Activated T-cell treated with anti-CD3 and anti-CD28 coated beads, Interleukin-2, amount 50 U/mL, for 24 hours (primary cell): Measurements from ENCODE around the gene EVI5L.

Source experiments
- DNase-seq: peaks from one replicate; pipeline ENCODE4 v3.0.0-alpha.2; 2020
- H3K27ac Mint-ChIP-seq: 2 replicates; pipeline ENCODE4 v1.8.0; 2020; ENCODE audit warnings: mild to moderate bottlenecking, mixed read lengths
- H3K27me3 Mint-ChIP-seq: 2 replicates; pipeline ENCODE4 v1.8.0; 2020; ENCODE audit warnings: mixed read lengths
- H3K36me3 Mint-ChIP-seq: 2 replicates; pipeline ENCODE4 v1.8.0; 2020; ENCODE audit warnings: low read depth, mixed read lengths
- H3K4me1 Mint-ChIP-seq: 2 replicates; pipeline ENCODE4 v1.8.0; 2020; ENCODE audit warnings: low read depth, mixed read lengths
- H3K4me3 Mint-ChIP-seq: 2 replicates; pipeline ENCODE4 v1.8.0; 2020; ENCODE audit warnings: mild to moderate bottlenecking, moderate library complexity, mixed read lengths
- H3K9me3 Mint-ChIP-seq: 2 replicates; pipeline ENCODE4 v1.8.0; 2020; ENCODE audit warnings: mixed read lengths

The EVI5L gene

GRCh38 chr19:7897292-7897691 is 67.3 kb downstream of the EVI5L start:
- Mint-ChIP-seq H3K9me3 (no peaks in the 10 kb centered on the region), H3K4me3 (no peak overlapping the region), H3K27me3 (peaks cover 23% of the 10 kb centered on the region), H3K27ac (no peak overlapping the region), H3K4me1 (peaks cover 1% of the 10 kb centered on the region), H3K36me3 (no peaks in the 10 kb centered on the region)
- DNase-seq, result no peak

DNA sequence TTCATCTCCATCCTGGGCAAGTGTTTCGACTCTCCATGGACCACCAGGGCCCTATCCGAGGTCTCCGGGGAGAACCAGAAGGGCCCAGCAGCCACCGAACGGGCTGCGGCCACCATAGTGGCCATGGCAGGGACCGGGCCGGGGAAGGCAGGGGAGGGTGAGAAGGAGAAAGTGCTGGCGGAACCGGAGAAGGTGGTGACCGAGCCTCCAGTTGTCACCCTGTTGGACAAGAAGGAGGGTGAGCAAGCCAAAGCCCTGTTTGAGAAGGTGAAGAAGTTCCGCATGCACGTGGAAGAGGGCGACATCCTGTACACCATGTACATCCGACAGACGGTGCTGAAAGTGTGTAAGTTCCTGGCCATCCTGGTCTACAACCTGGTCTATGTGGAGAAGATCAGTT is 68.9 kb downstream of the EVI5L start:
- peaks cover 13% of the 10 kb centered on the region for H3K4me1 Mint-ChIP-seq
- H3K4me3 Mint-ChIP-seq, result no peak overlapping the region
- no peaks in the 10 kb centered on the region for H3K36me3 Mint-ChIP-seq
- peaks cover 17% of the 10 kb centered on the region for H3K27me3 Mint-ChIP-seq
- no peak for DNase-seq
- H3K27ac Mint-ChIP-seq, result no peak overlapping the region
- H3K9me3 Mint-ChIP-seq, result no peaks in the 10 kb centered on the region

DNA sequence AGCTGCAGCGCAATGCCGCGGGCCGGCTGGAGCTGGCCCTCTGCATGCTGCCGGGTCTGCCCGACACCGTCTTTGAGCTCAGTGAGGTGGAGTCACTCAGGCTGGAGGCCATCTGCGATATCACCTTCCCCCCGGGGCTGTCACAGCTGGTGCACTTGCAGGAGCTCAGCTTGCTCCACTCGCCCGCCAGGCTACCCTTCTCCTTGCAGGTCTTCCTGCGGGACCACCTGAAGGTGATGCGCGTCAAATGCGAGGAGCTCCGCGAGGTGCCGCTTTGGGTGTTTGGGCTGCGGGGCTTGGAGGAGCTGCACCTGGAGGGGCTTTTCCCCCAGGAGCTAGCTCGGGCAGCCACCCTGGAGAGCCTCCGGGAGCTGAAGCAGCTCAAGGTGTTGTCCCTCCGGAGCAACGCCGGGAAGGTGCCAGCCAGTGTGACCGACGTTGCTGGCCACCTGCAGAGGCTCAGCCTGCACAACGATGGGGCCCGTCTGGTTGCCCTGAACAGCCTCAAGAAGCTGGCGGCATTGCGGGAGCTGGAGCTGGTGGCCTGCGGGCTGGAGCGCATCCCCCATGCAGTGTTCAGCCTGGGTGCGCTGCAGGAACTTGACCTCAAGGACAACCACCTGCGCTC is 69.8 kb downstream of the EVI5L start:
- H3K4me1 Mint-ChIP-seq, result peaks cover 19% of the 10 kb centered on the region
- H3K4me3 Mint-ChIP-seq, result no peak overlapping the region
- H3K27me3 Mint-ChIP-seq, result peaks cover 9% of the 10 kb centered on the region
- peaks cover 7% of the 10 kb centered on the region for H3K36me3 Mint-ChIP-seq
- no peaks in the 10 kb centered on the region for H3K9me3 Mint-ChIP-seq
- H3K27ac Mint-ChIP-seq, result no peak overlapping the region
- no peak for DNase-seq

GRCh38 chr19:7900401-7900870 is 70.4 kb downstream of the EVI5L start:
- Mint-ChIP-seq H3K27me3 (peaks cover 5% of the 10 kb centered on the region), H3K4me3 (no peak overlapping the region), H3K9me3 (no peaks in the 10 kb centered on the region), H3K27ac (no peak overlapping the region), H3K36me3 (peaks cover 11% of the 10 kb centered on the region), H3K4me1 (peaks cover 24% of the 10 kb centered on the region)
- DNase-seq, result no peak

DNA sequence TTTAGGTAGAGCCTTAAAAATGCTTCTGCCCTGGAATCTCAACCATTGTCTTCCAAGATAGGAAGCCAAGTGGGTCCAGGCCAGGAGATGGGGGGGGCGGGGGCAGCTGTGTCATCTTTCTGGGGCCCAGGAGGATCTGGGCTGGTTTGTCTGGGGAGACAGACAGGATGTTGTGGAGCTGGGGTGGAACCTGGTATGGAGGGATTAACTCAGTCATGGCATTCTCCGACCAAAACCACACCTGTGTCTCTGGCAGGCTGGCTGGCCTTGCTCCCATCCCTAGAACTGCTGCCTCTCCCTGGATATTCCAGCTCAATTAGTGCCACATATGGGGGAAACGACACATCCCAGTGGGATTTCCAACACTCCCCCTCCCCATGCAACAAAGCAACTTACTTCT is 70.9 kb downstream of the EVI5L start:
- H3K27me3 Mint-ChIP-seq, result peaks cover 3% of the 10 kb centered on the region
- H3K9me3 Mint-ChIP-seq, result no peaks in the 10 kb centered on the region
- no peak overlapping the region for H3K4me3 Mint-ChIP-seq
- no peak overlapping the region for H3K27ac Mint-ChIP-seq
- DNase-seq, result no peak
- H3K36me3 Mint-ChIP-seq, result peaks cover 16% of the 10 kb centered on the region
- peaks cover 28% of the 10 kb centered on the region for H3K4me1 Mint-ChIP-seq

- Mint-ChIP-seq H3K36me3 (peaks cover 20% of the 10 kb centered on the region), H3K27ac (no peak overlapping the region), H3K4me1 (peaks cover 31% of the 10 kb centered on the region), H3K4me3 (no peak overlapping the region), H3K27me3 (peaks cover 3% of the 10 kb centered on the region), H3K9me3 (no peaks in the 10 kb centered on the region)
- DNase-seq, result no peak
Observed at GRCh38 chr19:7901337-7901736, 71.3 kb downstream of the EVI5L start.

DNA sequence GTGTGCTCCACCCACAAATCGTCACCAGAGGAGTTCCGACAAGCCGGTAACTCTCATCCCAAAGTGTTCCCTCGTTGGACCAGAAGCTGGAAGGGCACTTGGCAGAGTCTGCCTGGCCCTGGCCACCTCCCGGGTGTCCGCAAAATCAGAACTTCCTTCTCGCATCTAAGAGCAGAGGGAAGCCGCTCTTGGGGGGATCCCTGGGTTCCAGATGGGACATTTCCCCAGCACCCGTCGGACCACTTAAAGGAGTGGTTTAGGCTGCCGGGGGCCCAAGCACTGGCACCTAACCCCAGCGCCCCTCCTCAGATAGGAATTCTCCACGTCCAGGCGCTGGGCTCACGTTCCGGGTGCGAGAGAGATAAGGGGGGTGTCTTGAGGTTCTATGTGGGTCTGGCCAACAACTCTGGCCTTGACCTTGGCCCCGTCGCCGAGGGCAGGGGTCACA is 72.8 kb downstream of the EVI5L start:
- no peaks in the 10 kb centered on the region for H3K9me3 Mint-ChIP-seq
- H3K4me3 Mint-ChIP-seq, result peak overlapping the region; percentile 86
- peaks cover 30% of the 10 kb centered on the region for H3K36me3 Mint-ChIP-seq
- no peaks in the 10 kb centered on the region for H3K27me3 Mint-ChIP-seq
- H3K4me1 Mint-ChIP-seq, result peaks cover 35% of the 10 kb centered on the region
- DNase-seq, result no peak
- H3K27ac Mint-ChIP-seq, result peak overlapping the region; percentile 97

DNA sequence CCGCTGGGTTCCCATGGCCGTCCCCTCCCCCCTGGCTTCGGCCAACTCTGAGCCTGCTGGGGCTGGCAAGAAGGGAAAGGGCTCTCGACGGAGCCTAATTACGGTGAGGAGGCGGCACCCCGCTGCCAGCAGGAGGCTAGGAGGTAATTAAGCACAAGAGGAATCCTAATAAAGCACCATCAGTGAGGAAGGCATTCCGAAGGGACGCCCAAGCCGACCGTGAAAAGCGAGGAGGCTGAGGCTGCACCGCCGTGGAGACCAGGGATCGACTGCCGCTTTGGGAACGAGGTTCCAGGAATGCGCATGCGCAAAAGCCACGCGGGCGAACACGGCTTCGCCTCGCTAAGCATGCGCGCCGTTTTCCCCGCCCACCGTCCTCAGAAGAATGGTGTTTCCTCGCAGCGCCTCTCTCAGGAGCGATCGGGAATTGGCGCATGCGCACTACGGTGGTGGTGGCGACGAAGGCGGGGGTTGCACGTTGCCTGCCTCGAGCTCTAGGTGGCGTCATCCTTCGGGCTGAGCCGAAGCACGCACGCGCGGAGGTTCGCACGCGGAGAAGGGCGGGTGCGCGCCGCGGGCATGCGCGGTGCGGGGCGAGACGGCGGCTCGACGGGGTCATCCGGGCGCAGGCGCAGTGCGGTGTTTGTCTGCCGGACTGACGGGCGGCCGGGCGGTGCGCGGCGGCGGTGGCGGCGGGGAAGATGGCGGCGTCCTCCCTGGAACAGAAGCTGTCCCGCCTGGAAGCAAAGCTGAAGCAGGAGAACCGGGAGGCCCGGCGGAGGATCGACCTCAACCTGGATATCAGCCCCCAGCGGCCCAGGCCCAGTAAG is 73.4 kb downstream of the EVI5L start, which contains the start of gene MAP2K7:
TSS of gene MAP2K7 (plus strand) at position 634 of the 830 bp plus-strand sequence. CDS start at position 702, 68 bp downstream.
- Mint-ChIP-seq H3K4me3 (peak within 1 kb of the TSS; percentile 88), H3K36me3 (peaks cover 30% of the 10 kb centered on the region), H3K4me1 (peaks cover 35% of the 10 kb centered on the region), H3K9me3 (no peaks in the 10 kb centered on the region), H3K27me3 (no peaks in the 10 kb centered on the region), H3K27ac (peak within 1 kb of the TSS; percentile 97)
- DNase-seq, result peak; percentile 100

DNA sequence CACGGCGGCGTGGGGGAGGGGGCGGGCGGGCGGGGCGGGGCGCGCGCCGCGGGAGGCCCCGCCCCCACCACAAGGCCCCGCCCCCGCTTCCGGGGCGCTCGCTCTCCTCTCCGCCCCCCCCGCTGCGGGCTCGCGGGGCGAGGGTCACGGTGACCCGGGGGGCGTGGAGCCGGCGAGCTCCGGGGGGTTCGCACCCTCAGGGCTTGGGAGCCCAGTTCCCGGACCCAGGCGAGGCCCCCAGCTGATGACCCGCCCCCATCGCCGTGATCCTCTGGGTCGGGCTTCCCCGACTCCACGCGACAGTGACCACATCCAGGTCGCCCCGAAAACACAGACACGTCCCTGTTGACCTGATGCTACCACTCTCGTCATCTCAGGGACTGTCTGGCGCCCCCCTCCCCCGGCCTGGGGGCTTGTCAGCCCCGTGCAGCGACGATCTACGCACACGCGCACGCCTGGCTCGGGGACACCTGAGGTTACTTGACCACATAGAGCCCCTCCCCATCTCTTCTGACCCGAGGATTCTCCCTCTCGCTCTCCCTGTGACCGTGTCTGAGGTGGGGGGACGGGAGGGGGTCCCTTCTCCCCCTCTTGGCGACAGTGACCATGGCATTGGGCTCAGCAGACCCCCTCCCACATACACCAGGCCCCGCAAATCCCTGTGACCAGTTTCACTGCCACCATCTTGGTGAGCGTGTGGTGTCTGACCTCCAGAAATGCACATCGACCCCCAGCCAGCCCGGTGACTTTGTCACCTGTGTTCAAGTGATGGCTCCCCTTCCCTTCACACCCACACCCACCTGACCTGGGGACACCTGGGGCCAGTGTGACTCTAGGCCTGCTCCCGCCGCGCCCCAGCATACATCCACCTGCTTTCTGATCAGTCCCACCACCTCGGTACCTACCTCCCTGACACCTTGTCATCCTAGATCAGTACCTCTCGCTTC is 74.3 kb downstream of the EVI5L start:
- Mint-ChIP-seq H3K9me3 (no peaks in the 10 kb centered on the region), H3K27me3 (no peaks in the 10 kb centered on the region), H3K36me3 (peaks cover 30% of the 10 kb centered on the region), H3K27ac (peak overlapping the region; percentile 92), H3K4me3 (peak overlapping the region; percentile 88), H3K4me1 (peaks cover 35% of the 10 kb centered on the region)
- no peak for DNase-seq

DNA sequence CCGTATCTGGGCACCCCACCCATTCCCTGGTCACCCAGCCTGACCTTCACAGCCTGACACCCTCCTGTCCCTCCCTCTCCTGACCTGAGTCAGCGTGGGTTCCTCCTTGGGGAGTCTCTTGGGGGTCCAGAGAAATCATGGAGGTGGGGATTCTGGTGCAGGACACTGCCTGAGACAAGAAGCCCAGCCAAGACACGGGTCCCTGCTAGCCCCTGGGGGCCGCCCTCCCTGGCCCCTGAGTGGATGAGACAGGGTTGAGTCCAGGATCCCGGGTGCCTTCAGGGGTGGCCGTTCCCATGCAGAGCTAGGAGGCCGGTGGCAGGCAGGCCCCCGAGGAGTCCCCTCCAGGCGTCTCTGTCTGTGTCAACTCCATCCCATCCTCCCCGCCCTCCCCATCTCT is 75.2 kb downstream of the EVI5L start:
- peak overlapping the region; percentile 88 for H3K4me3 Mint-ChIP-seq
- H3K27me3 Mint-ChIP-seq, result no peaks in the 10 kb centered on the region
- no peaks in the 10 kb centered on the region for H3K9me3 Mint-ChIP-seq
- H3K36me3 Mint-ChIP-seq, result peaks cover 32% of the 10 kb centered on the region
- H3K27ac Mint-ChIP-seq, result peak overlapping the region; percentile 92
- H3K4me1 Mint-ChIP-seq, result peaks cover 35% of the 10 kb centered on the region
- DNase-seq, result no peak

DNA sequence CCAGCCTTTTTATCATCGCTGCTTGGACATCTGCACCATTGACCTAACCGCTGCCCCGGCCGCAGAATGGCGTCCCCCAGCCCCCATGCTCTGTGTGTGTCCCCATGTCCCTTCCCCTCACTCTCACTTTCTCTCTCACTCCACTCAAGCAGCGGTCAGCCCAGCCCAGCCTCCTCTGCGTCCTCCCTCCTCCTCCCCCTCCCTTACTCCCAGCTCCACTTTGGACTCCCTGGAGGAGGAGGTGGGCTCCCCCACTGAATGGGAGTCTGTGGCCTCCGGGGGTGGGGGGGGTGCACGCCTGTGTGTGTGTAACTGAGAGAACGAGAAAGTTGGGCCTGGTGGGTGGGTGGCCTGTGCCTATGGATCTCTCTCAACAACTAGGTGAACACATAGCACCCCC is 75.8 kb downstream of the EVI5L start:
- Mint-ChIP-seq H3K4me1 (peaks cover 35% of the 10 kb centered on the region), H3K4me3 (peak overlapping the region; percentile 88), H3K27me3 (no peaks in the 10 kb centered on the region), H3K27ac (peak overlapping the region; percentile 32), H3K36me3 (peaks cover 38% of the 10 kb centered on the region), H3K9me3 (no peaks in the 10 kb centered on the region)
- DNase-seq, result no peak

DNA sequence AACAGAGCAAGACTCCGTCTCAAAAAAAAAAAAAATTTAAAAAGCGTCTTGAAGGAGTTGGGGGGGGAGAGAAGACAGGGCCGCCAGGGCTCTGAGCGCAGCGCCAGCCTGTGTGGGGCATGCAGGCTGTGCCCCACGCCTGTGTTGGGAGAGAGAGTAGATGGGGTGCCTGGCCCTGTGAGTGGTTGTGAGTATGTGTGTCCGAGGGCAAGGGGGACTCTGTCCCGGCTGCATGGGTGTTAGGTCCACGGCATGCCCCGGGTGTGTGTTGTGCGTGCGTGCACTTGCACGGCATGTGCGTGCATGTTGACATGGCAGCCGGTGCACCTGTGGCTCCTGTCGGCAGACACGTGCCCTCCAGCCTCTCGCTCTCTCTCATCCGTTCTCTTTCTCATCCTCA is 77.1 kb downstream of the EVI5L start:
- Mint-ChIP-seq H3K4me3 (no peak overlapping the region), H3K9me3 (no peaks in the 10 kb centered on the region), H3K27ac (no peak overlapping the region), H3K4me1 (peaks cover 34% of the 10 kb centered on the region), H3K36me3 (peaks cover 49% of the 10 kb centered on the region), H3K27me3 (no peaks in the 10 kb centered on the region)
- no peak for DNase-seq

DNA sequence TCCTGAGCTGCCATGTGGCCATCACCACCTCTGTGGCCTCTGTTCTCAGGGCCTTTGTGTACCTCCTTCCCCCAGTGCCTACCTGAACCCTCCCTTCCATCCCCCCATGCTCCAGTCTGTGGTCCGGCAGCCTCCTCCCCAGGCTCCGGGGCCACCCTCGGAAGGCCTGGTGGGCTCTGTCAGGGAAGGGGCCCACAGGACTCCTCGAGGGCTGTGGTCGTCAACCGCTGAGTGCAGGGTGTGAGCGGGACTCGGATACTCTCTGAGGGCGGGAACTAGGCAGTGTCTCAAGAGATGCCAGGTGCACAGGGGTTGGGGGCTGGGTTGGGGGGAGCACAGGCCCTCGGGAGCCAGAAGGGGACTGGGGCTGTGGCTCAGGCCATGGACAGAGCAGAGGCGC is 77.5 kb downstream of the EVI5L start:
- peaks cover 50% of the 10 kb centered on the region for H3K36me3 Mint-ChIP-seq
- no peaks in the 10 kb centered on the region for H3K9me3 Mint-ChIP-seq
- H3K27ac Mint-ChIP-seq, result no peak overlapping the region
- H3K4me3 Mint-ChIP-seq, result no peak overlapping the region
- no peak for DNase-seq
- peaks cover 32% of the 10 kb centered on the region for H3K4me1 Mint-ChIP-seq
- no peaks in the 10 kb centered on the region for H3K27me3 Mint-ChIP-seq

DNA sequence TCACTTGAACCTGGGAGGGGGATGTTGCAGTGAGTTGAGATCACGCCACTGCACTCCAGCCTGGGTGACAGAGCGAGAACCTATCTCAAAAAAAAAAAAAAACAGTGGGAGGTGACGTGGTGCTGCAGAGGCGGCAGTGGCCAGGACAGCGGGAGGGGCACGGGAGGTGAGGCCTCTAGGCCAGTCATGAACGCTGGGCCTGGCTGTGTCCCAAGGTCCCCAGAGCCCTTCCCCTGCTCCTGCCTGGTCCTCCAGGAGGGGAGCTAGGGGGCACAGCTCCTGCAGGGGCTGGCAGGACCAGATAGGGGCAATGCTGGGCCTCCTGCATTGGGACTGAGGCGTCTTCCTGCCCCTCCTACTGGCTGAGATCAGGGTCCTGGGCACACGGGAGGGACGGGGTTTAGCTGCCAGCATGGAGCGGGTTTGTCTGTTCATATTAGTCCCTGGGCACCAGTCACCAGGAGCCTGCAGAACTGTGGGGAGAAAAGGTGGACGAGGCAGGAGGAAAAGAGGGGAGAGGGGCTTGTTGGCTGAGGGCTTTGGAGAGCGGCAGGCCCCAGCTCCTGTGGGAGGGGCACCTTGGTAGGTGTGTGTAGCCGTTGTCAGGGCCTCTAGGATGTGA is 78.2 kb downstream of the EVI5L start:
- no peak for DNase-seq
- no peak overlapping the region for H3K27ac Mint-ChIP-seq
- peaks cover 57% of the 10 kb centered on the region for H3K36me3 Mint-ChIP-seq
- no peaks in the 10 kb centered on the region for H3K9me3 Mint-ChIP-seq
- H3K4me3 Mint-ChIP-seq, result no peak overlapping the region
- H3K27me3 Mint-ChIP-seq, result no peaks in the 10 kb centered on the region
- peaks cover 26% of the 10 kb centered on the region for H3K4me1 Mint-ChIP-seq
